ENCODE data around the gene ATP5F1E. TPM values are rescaled to one million over a fixed set of nuclear protein-coding genes. Genes with fewer than 3 reads are reported as not detected.

The ATP5F1E gene
- total and polyA plus RNA-seq, 9 of the 15 experiments (the other 6 are each of a cell fraction or from before 2014, with no cell fraction given), result 60.3 to 162 (median 113) TPM

- TF ChIP-seq KDM5B (IDR thresholded peaks at IDR 0.05; ENCODE audit: insufficient replicate concordance, low read depth, low read length) (no peak), CEBPG (CRISPR knock-in tag; IDR thresholded peaks at IDR 0.05) (no peak), CEBPG (tag; conservative IDR thresholded peaks at IDR 0.05 in 1 of 2, IDR thresholded peaks at IDR 0.05 in 1 of 2) (0 out of 4 replicates have a peak, but pooled peaks of 1 of the 2 experiments have one; percentile 4), ETV6 (IDR thresholded peaks at IDR 0.05; ENCODE audit: borderline replicate concordance in 1 of 2, low read depth in 2 of 2, low read length in 1 of 2) (peak in 1 of 2 experiments; percentile 16; a peak in 1 of 4 replicates), ETV6 (CRISPR knock-in tag; IDR thresholded peaks at IDR 0.05; ENCODE audit: borderline replicate concordance) (no peak), ESRRA (IDR thresholded peaks at IDR 0.05; ENCODE audit: borderline replicate concordance, low read depth) (no peak), PURB (CRISPR knock-in tag; IDR thresholded peaks at IDR 0.05; ENCODE audit: low read depth) (no peak), EP400 (IDR thresholded peaks at IDR 0.05) (peak; percentile 68), KHSRP (IDR thresholded peaks at IDR 0.05) (peak; percentile 76; the same call in 1 of the 2 replicates), ETV1 (tag; conservative IDR thresholded peaks at IDR 0.05; ENCODE audit: low read depth) (0 out of 2 replicates have a peak, but pooled peaks have one; percentile 28)
- TF ChIP-seq, protein P1, sequence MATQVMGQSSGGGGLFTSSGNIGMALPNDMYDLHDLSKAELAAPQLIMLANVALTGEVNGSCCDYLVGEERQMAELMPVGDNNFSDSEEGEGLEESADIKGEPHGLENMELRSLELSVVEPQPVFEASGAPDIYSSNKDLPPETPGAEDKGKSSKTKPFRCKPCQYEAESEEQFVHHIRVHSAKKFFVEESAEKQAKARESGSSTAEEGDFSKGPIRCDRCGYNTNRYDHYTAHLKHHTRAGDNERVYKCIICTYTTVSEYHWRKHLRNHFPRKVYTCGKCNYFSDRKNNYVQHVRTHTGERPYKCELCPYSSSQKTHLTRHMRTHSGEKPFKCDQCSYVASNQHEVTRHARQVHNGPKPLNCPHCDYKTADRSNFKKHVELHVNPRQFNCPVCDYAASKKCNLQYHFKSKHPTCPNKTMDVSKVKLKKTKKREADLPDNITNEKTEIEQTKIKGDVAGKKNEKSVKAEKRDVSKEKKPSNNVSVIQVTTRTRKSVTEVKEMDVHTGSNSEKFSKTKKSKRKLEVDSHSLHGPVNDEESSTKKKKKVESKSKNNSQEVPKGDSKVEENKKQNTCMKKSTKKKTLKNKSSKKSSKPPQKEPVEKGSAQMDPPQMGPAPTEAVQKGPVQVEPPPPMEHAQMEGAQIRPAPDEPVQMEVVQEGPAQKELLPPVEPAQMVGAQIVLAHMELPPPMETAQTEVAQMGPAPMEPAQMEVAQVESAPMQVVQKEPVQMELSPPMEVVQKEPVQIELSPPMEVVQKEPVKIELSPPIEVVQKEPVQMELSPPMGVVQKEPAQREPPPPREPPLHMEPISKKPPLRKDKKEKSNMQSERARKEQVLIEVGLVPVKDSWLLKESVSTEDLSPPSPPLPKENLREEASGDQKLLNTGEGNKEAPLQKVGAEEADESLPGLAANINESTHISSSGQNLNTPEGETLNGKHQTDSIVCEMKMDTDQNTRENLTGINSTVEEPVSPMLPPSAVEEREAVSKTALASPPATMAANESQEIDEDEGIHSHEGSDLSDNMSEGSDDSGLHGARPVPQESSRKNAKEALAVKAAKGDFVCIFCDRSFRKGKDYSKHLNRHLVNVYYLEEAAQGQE (IDR thresholded peaks at IDR 0.05; ENCODE audit: borderline replicate concordance), result no peak
- TF ChIP-seq, protein P1 (CRISPR knock-in tag; IDR thresholded peaks at IDR 0.05; ENCODE audit: low read depth), result no peak
- TF ChIP-seq, protein P2, sequence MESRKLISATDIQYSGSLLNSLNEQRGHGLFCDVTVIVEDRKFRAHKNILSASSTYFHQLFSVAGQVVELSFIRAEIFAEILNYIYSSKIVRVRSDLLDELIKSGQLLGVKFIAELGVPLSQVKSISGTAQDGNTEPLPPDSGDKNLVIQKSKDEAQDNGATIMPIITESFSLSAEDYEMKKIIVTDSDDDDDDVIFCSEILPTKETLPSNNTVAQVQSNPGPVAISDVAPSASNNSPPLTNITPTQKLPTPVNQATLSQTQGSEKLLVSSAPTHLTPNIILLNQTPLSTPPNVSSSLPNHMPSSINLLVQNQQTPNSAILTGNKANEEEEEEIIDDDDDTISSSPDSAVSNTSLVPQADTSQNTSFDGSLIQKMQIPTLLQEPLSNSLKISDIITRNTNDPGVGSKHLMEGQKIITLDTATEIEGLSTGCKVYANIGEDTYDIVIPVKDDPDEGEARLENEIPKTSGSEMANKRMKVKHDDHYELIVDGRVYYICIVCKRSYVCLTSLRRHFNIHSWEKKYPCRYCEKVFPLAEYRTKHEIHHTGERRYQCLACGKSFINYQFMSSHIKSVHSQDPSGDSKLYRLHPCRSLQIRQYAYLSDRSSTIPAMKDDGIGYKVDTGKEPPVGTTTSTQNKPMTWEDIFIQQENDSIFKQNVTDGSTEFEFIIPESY (CRISPR knock-in tag; IDR thresholded peaks at IDR 0.05), result no peak
- TF ChIP-seq, protein P3, sequence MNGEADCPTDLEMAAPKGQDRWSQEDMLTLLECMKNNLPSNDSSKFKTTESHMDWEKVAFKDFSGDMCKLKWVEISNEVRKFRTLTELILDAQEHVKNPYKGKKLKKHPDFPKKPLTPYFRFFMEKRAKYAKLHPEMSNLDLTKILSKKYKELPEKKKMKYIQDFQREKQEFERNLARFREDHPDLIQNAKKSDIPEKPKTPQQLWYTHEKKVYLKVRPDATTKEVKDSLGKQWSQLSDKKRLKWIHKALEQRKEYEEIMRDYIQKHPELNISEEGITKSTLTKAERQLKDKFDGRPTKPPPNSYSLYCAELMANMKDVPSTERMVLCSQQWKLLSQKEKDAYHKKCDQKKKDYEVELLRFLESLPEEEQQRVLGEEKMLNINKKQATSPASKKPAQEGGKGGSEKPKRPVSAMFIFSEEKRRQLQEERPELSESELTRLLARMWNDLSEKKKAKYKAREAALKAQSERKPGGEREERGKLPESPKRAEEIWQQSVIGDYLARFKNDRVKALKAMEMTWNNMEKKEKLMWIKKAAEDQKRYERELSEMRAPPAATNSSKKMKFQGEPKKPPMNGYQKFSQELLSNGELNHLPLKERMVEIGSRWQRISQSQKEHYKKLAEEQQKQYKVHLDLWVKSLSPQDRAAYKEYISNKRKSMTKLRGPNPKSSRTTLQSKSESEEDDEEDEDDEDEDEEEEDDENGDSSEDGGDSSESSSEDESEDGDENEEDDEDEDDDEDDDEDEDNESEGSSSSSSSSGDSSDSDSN (IDR thresholded peaks at IDR 0.05; ENCODE audit: borderline replicate concordance in 1 of 2, low read depth in 2 of 2, low read length in 2 of 2), result peak in 1 of 2 experiments; percentile 82; a peak in 1 of 4 replicates
Observed at GRCh38 chr20:59020938-59021551, 11.1 kb downstream of the ATP5F1E start (continued).
